BE2C (cell line): ENCODE data around the gene CYP1A1.

Source experiments
- DNase-seq: peaks from one replicate; pipeline ENCODE4 v3.0.0-alpha.2; 2020
- H3K27me3 ChIP-seq: fragments of 250-450 bp; sonication (Bioruptor Pico); 2 replicates; pipeline ENCODE4 v1.5.1; 2020; ENCODE audit warnings: mild to moderate bottlenecking
- H3K36me3 ChIP-seq: fragments of 250-450 bp; sonication (Bioruptor Pico); 2 replicates; pipeline ENCODE4 v1.5.1; 2020; ENCODE audit warnings: mild to moderate bottlenecking
- H3K4me1 ChIP-seq: fragments of 250-450 bp; sonication (Bioruptor Pico); 2 replicates; pipeline ENCODE4 v1.5.1; 2020
- H3K4me3 ChIP-seq: 2 replicates; pipeline ENCODE4 v1.5.1; 2011; ENCODE audit warnings: low read depth, low read length
- H3K9me3 ChIP-seq: fragments of 250-450 bp; sonication (Bioruptor Pico); 2 replicates; pipeline ENCODE4 v1.5.1; 2020
- TF ChIP-seq, protein P1 (sequence below): IDR thresholded peaks from 2 replicates; pipeline ENCODE4 v1.5.1; 2012; ENCODE audit warnings: mild to moderate bottlenecking, low read depth, low read length

CYP1A1 gene

GRCh38 chr15:74692327-74692726 lies 33.0 kb downstream of the CYP1A1 start:
- H3K4me3 ChIP-seq, result no peak overlapping the region
- TF ChIP-seq, protein P1, sequence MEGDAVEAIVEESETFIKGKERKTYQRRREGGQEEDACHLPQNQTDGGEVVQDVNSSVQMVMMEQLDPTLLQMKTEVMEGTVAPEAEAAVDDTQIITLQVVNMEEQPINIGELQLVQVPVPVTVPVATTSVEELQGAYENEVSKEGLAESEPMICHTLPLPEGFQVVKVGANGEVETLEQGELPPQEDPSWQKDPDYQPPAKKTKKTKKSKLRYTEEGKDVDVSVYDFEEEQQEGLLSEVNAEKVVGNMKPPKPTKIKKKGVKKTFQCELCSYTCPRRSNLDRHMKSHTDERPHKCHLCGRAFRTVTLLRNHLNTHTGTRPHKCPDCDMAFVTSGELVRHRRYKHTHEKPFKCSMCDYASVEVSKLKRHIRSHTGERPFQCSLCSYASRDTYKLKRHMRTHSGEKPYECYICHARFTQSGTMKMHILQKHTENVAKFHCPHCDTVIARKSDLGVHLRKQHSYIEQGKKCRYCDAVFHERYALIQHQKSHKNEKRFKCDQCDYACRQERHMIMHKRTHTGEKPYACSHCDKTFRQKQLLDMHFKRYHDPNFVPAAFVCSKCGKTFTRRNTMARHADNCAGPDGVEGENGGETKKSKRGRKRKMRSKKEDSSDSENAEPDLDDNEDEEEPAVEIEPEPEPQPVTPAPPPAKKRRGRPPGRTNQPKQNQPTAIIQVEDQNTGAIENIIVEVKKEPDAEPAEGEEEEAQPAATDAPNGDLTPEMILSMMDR, result no peak

GRCh38 chr15:74683758-74684157 lies 41.6 kb downstream of the CYP1A1 start:
- TF ChIP-seq, protein P1, result no peak
- peaks cover 3% of the 10 kb centered on the region; the same call in 1 of the 2 replicates for H3K36me3 ChIP-seq
- DNase-seq, result no peak

More at GRCh38 chr15:74692327-74692726, 33.0 kb downstream of the CYP1A1 start:
- no peaks in the 10 kb centered on the region for H3K27me3 ChIP-seq
- no peaks in the 10 kb centered on the region for H3K4me1 ChIP-seq
- no peaks in the 10 kb centered on the region for H3K36me3 ChIP-seq
- no peak for DNase-seq
- no peaks in the 10 kb centered on the region for H3K9me3 ChIP-seq

DNA sequence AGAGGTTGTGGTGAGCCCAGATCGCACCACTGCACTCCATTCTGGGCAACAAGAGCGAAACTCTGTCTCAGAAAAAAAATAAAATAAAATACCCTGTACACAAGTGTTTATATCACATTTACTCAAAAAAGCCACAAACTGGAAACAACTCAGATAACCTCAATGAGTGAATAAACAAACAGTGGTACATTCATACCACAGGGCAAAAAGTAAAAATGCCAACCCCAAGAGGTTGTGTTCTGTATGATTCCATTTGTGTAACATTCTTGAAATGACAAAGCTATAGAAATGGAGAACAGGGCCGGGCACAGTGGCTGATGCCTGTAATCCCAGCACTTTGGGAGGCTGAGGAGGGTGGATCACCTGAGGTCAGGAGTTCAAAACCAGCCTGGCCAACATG lies 42.4 kb downstream of the CYP1A1 start:
- no peaks in the 10 kb centered on the region for H3K9me3 ChIP-seq

More at GRCh38 chr15:74683758-74684157, 41.6 kb downstream of the CYP1A1 start:
- Histone ChIP-seq H3K4me3 (no peak overlapping the region), H3K27me3 (no peaks in the 10 kb centered on the region), H3K9me3 (no peaks in the 10 kb centered on the region), H3K4me1 (no peaks in the 10 kb centered on the region)

GRCh38 chr15:74680456-74680855 lies 44.9 kb downstream of the CYP1A1 start:
- Histone ChIP-seq H3K4me3 (no peak overlapping the region), H3K9me3 (no peaks in the 10 kb centered on the region), H3K36me3 (no peaks in the 10 kb centered on the region), H3K4me1 (no peaks in the 10 kb centered on the region), H3K27me3 (no peaks in the 10 kb centered on the region)
- DNase-seq, result no peak
- TF ChIP-seq, protein P1, result no peak

More for the DNA sequence above, 42.4 kb downstream of the CYP1A1 start:
- DNase-seq, result no peak
- no peaks in the 10 kb centered on the region for H3K27me3 ChIP-seq
- H3K4me1 ChIP-seq, result no peaks in the 10 kb centered on the region
- no peak overlapping the region for H3K4me3 ChIP-seq
- TF ChIP-seq, protein P1, result no peak
- H3K36me3 ChIP-seq, result peaks cover 3% of the 10 kb centered on the region; the same call in 1 of the 2 replicates

GRCh38 chr15:74676801-74677200 lies 48.5 kb downstream of the CYP1A1 start:
- no peak overlapping the region for H3K4me3 ChIP-seq
- no peaks in the 10 kb centered on the region for H3K9me3 ChIP-seq
- peaks cover 17% of the 10 kb centered on the region for H3K36me3 ChIP-seq
- no peak for DNase-seq
- H3K4me1 ChIP-seq, result no peaks in the 10 kb centered on the region
- H3K27me3 ChIP-seq, result no peaks in the 10 kb centered on the region
- TF ChIP-seq, protein P1, result no peak

- Histone ChIP-seq H3K27me3 (no peaks in the 10 kb centered on the region), H3K9me3 (no peaks in the 10 kb centered on the region), H3K36me3 (peaks cover 24% of the 10 kb centered on the region), H3K4me3 (no peak overlapping the region), H3K4me1 (no peaks in the 10 kb centered on the region)
- DNase-seq, result no peak
- TF ChIP-seq, protein P1, result no peak
Measured at GRCh38 chr15:74674161-74674560, 51.2 kb downstream of the CYP1A1 start.
